DMS53 treated with DMSO at 0.1 percent for 48 hours (cell line): ENCODE results near the gene SFTPA2.
A peak's percentile ranks its signal among the peaks of the same experiment; 100 is the strongest.
"Not testable (repeated sequence)": the region's sequence is repeated elsewhere in the genome, so short reads cannot be mapped to it uniquely, and the experiment has no call there.

Experiments
- DNase-seq: peaks from one replicate; lab custom pipeline; 2025; ENCODE audit not compliant: unreplicated experiment; lab: John Stamatoyannopoulos, UW

SFTPA2 gene

GRCh38 chr10:79561257-79561656 lies 1.1 kb upstream of the SFTPA2 start:
- DNase-seq, result no peak

DNA sequence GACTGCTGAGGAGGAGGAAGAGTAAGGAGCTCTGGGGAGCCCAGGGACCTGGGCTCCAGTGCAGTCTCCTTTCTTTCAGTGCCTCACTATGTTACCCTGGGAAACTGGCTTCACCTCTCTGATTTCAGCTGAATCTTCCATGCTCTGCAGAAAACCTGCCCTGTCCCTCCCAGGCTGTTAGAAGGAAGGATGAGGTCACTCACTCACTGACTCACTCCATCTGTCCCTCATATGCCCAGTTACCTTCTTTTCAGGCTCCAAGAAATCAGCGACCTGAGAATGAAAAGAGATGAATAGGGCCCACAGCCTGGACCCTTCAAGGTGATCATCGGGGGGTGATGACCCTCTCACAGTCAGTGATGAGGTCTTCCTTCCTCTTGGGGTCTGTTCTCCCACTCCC lies 481 bp downstream of the SFTPA2 start:
- DNase-seq, result peak; percentile 70

DNA sequence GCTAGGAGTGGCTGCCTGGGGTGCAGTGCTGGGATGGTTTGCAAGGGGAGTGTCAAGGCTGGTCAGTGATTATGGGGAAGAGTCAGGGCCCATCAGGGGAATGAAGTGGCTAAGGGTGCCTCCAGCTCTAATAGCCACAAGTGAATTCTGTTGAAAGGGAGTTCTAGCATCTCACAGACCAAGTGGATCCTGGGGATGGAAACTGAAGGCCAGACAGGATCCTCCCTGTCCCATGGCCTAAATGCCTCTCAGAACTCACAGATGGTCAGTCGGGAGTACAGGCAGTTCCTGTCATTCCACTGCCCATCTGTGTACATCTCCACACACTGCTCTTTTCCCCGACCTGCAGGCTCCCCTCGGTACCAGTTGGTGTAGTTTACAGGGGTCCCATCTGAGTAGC lies 3.2 kb downstream of the SFTPA2 start:
- not testable (repeated sequence) for DNase-seq

DNA sequence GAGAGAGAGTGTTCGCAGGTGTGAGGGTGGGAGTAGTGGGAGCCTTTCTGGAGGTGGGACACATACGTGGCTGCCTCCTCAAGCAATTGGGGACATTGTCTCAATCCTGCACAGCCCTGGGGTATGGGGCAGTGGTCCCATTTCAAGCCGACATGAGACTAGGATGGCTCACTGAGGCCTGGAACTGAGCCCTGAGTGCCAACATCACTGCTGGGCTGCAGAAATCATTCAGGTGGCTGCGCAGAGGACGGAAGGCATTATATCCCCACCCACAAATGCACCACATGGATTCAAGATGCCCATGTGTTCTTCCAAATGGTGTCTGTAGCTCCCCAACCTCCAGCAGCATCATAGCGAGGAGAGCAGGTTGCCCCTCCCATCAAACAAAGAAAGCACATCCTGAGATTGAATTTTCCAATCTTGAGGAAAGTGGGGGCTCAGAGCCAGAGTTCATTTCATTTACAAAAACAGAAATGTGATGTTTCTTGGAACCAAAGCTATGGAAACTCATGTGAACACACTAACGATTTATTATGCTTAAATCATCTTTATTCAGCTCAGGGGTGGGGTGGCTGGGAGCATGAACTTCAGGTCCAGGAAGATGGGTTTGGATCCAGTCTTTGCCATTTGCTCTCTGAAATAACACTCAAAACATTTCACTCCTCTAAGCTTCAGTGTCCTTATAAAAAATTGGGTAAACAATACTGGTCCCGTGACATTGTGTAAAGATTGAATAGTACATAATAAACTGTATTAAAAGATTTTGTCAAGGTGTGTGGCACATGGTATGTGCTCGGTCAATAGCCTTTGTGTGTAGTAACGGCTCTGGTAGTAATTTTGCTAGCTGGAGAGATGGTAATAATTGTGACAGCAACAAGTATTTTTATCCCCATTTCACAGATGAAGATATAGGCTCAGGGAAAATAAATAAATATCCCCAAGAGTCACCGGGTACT lies 4.6 kb downstream of the SFTPA2 start:
- no peak for DNase-seq

GRCh38 chr10:79552143-79552542 lies 8.1 kb downstream of the SFTPA2 start:
- DNase-seq, result no peak

GRCh38 chr10:79547973-79548372 lies 12.2 kb downstream of the SFTPA2 start:
- no peak for DNase-seq

DNA sequence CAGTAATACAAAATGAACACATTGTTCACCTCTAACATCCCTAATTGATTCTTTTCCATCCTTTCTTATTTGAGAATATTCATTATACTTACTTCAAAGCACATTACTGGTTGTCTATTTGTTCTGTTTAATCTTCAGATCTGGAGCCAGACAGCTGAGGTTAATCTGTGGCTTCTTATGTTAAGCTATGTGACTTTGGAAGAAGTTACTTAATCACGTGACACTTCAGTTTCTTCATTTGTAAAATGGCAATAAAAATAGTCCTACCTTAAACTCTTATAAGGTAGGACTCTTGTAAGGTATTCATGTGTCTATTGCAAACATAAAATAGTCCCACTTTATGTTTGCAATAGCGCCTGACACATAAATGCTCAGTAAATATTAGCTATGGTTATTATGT lies 13.1 kb downstream of the SFTPA2 start:
- DNase-seq, result peak; percentile 87

DNA sequence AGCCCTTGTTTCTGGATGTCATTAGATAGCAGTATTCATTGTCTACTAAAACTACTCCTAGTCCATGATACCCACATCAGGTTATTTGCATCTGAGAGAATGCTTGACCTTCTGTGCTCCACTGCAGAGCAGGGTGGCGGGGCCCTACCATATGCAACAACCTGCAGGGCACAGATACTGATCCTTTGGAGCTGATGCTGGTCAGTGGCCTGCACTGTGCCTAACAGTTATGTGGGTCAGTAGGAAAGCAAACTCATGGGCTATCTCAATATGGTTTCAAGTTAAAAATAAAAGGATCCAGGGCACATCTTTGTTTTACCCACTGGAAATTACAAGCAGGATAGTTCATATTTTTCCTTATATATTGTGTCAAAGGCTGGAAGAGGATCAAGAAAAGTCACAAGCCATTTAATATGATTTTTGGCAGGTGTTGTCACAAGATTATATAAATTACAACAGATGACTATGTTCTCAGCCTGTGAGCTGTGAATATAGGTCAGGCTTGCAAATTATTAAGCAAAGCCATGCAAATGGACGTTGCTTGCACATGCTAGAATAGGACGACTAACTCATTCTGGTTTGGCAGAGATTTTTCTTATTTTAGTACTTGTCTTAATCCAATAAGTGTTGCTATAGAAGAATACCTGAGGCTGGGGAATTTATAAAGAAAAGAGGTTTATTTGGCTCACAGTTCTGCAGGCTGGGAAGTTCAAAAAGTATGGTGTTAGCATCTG lies 15.1 kb downstream of the SFTPA2 start:
- DNase-seq, result not testable (repeated sequence)

DNA sequence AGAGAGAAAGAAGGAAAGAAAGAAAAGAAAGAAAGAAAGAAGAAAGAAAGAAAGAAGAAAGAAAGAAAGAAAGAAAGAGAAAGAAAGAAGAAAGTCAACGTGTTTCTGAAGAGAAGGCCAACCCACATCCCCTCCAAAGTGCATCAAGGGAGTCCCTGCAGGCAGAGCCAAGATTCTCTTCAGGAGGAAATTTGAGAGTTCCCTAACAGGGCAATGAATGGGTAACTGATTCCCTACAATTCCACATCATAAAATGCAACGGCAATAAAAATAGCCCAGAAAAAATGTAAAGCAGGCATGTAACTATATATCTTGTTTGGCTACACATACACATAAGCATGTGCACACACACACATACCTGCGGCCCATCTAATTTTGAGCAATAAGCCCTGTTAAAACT lies 15.8 kb downstream of the SFTPA2 start:
- DNase-seq, result not testable (repeated sequence)

- DNase-seq, result no peak
Observed at GRCh38 chr10:79542626-79543025, 17.6 kb downstream of the SFTPA2 start.

DNA sequence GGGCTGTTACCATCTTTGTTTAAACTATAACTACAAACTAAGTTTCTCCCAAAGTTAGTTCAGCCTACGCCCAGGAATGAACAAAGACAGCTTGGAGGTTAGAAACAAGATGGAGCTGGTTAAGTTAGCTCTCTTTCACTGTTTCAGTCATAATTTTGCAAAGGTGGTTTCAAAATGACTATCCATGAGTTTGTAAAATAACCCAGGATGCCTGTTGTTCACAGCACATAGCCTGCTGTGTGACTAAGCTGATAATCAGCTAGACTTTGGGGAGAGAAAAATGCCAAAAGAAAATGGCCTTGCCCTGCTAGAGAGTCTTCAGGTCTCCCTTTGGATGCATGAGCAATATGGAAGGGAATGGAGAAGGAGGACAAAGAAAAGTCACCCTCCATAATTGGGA lies 19.3 kb downstream of the SFTPA2 start:
- not testable (repeated sequence) for DNase-seq

DNA sequence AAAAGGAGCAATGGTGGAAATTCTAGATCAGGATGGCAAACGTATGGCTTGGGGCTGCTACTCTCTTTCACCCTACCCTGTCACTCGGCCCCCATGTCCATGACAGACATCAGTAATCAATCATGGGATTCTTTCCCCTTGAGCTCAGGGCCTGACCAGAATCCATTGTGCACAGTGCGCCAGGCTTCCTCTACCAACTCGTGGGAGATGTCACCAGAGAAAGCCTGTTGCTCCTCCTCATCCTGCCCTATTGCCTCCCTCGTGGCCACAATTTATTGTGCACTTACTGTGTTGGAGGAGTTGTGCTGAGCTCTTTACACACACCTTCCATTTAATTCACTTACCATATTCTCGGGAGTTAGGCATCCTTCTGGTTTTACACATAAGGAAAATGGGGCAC lies 21.9 kb downstream of the SFTPA2 start:
- not testable (repeated sequence) for DNase-seq

- DNase-seq, result not testable (repeated sequence)
Observed at GRCh38 chr10:79533903-79534175, 26.4 kb downstream of the SFTPA2 start.

GRCh38 chr10:79533142-79533902 lies 26.9 kb downstream of the SFTPA2 start:
- DNase-seq, result not testable (repeated sequence)

DNA sequence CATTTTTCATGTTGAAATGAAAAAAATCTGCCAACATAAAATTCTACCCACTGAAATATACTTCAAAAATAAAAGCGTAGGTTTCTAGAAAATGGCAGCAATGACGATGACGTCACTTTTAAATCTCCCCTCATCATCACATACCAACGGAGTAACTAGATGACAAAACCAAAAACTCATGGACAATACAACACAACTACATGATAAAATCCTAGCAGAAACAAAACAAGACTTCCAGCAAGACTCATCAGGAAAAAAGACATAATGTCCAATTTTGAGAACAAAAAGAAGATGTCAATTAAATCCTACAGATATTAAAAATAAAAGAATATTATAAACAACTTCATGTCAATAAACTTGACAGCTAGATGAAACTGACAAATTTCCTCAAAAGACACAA lies 31.9 kb downstream of the SFTPA2 start:
- DNase-seq, result not testable (repeated sequence)

GRCh38 chr10:79525049-79525710 lies 35.0 kb downstream of the SFTPA2 start:
- not testable (repeated sequence) for DNase-seq

DNA sequence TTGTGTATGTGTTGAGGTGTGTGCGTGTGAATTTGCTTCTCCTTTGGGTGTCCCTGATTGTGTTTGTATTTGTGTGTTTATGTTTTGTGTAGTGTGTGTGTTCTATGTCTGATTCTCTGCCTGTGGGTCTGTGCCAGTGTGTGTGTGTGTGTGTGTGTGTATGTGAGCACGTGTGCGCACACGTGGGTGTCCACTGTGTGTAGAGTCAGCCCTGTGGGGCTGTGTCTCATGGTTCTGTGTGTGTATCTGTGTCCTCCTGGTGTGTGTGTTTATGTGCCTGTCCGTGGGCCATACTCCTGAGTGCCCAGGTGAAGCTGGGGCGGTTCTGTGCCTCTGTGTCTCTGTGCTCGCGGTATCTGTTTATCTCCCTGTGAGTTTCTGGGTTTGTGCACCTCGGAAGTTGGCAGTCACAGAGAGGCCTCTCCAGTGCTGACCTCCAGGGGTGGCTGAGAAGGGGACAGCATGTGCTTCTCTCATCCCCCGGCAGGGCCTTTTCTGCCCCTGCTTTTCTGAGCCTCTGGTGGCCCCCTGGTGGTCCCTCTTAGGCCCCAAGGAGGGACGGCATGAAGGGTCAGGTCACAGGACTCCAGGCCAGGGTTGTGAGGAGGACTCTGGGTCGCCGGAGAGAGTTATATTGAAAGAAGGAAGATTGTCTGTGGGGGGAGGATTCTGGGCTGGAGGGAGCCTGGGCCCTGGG lies 36.9 kb downstream of the SFTPA2 start:
- DNase-seq, result not testable (repeated sequence)

DNA sequence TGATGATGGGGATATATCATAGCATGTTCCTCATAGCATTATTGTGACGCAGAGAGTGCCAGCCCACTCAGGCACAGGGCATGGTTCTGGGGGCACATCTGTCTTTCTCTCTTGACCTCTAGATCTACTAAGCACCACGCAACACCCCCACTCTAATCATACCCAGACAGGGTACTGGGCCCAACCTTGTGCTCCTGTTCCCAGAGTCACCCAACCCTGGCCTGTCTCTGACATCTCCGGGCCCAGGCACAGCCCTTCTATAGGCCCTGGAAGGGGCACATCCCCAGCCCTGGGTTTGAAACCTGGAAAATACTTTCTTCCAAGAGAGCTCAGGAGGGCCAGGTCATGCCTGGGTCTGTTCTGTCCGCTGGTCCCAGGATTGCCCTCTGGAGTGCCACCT lies 37.7 kb downstream of the SFTPA2 start:
- DNase-seq, result not testable (repeated sequence)

- not testable (repeated sequence) for DNase-seq
Observed at GRCh38 chr10:79521751-79522150, 38.5 kb downstream of the SFTPA2 start.

GRCh38 chr10:79517567-79517966 lies 42.6 kb downstream of the SFTPA2 start:
- not testable (repeated sequence) for DNase-seq
